IMR-90 (cell line): Measurements from ENCODE around the gene TLCD4. TPM values are rescaled to one million over a fixed set of nuclear protein-coding genes. Genes with fewer than 3 reads are reported as not detected.
A peak's percentile ranks its signal among the peaks of the same experiment; 100 is the strongest.

Source experiments
- ATAC-seq: fragments of 200-7000 bp; cut with Tn5 transposase; 2 replicates; pipeline ENCODE4 v1.9.1; 2020; ENCODE audit warnings: low read depth, mild to moderate bottlenecking, moderate library complexity
- Bru-seq: library from RNA; stranded (reverse); fragments of 400-500 nt; gene quantifications from one replicate; lab custom pipeline; 2021; lab: Mats Ljungman, UMichigan
- BruChase-seq, 2 experiments: library from RNA; stranded (reverse); fragments of 400-500 nt; gene quantifications; one replicate each; lab custom pipeline; 2021; lab: Mats Ljungman, UMichigan
- BruUV-seq: library from RNA; stranded (reverse); fragments of 400-500 nt; replicated peaks from 2 replicates; lab custom pipeline; 2021; lab: Mats Ljungman, UMichigan
- CTCF ChIA-PET: fragments of 300-600 bp; formaldehyde crosslinking; extraction: SDS; loops from one replicate; lab custom pipeline; 2021; ENCODE audit warnings: antibody characterized with exemption; lab: Yijun Ruan, JAX
- POLR2A ChIA-PET: fragments of 300-600 bp; sonication (Branson Sonifier 250); formaldehyde crosslinking; loops from one replicate; lab custom pipeline; 2022; ENCODE audit warnings: antibody characterized with exemption; ENCODE audit not compliant: unreplicated experiment; lab: Charles Lee
- DNase-seq: peaks from one replicate; pipeline ENCODE4 v3.0.0; 2013
- H2AFZ ChIP-seq: replicated peaks from 2 replicates; pipeline ENCODE3; 2013; ENCODE audit warnings: low read length, mild to moderate bottlenecking; ENCODE audit not compliant: poor library complexity
- H2AK5ac ChIP-seq: 2 replicates; pipeline ENCODE4 v1.6.1; 2013; ENCODE audit warnings: low read depth, low read length, inconsistent platforms
- H2AK9ac ChIP-seq: replicated peaks from 2 replicates; pipeline ENCODE3; 2013; ENCODE audit warnings: mild to moderate bottlenecking, low read depth, low read length, moderate library complexity; ENCODE audit not compliant: poor library complexity
- H2BK120ac ChIP-seq: 2 replicates; pipeline ENCODE4 v1.6.1; 2013; ENCODE audit warnings: low read depth, low read length, inconsistent platforms
- H2BK15ac ChIP-seq: 3 replicates; pipeline ENCODE4 v1.6.1; 2013; ENCODE audit warnings: low read depth, low read length, inconsistent platforms
- H2BK20ac ChIP-seq: 2 replicates; pipeline ENCODE4 v1.6.1; 2013; ENCODE audit warnings: low read depth, mild to moderate bottlenecking, inconsistent platforms, low read length, moderate library complexity
- H2BK5ac ChIP-seq: 2 replicates; pipeline ENCODE4 v1.6.1; 2013; ENCODE audit warnings: mild to moderate bottlenecking, low read depth, low read length, inconsistent platforms; ENCODE audit not compliant: poor library complexity, severe bottlenecking
- H3K14ac ChIP-seq: replicated peaks from 2 replicates; pipeline ENCODE4 v1.6.1; 2013; ENCODE audit warnings: low read depth, low read length, inconsistent platforms
- H3K18ac ChIP-seq: 2 replicates; pipeline ENCODE4 v1.6.1; 2013; ENCODE audit warnings: low read depth, low read length, control low read depth
- H3K23ac ChIP-seq: 2 replicates; pipeline ENCODE4 v1.6.1; 2013; ENCODE audit warnings: low read depth, low read length, inconsistent platforms
- H3K27ac ChIP-seq: 2 replicates; pipeline ENCODE4 v1.5.1; 2013; ENCODE audit warnings: mild to moderate bottlenecking, control low read depth, low read length; ENCODE audit not compliant: insufficient read depth
- H3K27me3 ChIP-seq: 2 replicates; pipeline ENCODE4 v1.6.1; 2013; ENCODE audit warnings: low read length; ENCODE audit not compliant: control insufficient read depth, insufficient read depth
- H3K36me3 ChIP-seq: 2 replicates; pipeline ENCODE4 v1.6.1; 2013; ENCODE audit warnings: low read length, mixed read lengths; ENCODE audit not compliant: control insufficient read depth, insufficient read depth
- H3K4ac ChIP-seq: 2 replicates; pipeline ENCODE4 v1.6.1; 2013; ENCODE audit warnings: low read depth, low read length, inconsistent platforms
- H3K4me1 ChIP-seq: 2 replicates; pipeline ENCODE4 v1.6.1; 2013; ENCODE audit warnings: low read length, mixed read lengths; ENCODE audit not compliant: control insufficient read depth, insufficient read depth
- H3K4me2 ChIP-seq: 2 replicates; pipeline ENCODE4 v1.6.1; 2013; ENCODE audit warnings: low read depth, mild to moderate bottlenecking, control low read depth, low read length, moderate library complexity
- H3K4me3 ChIP-seq: 2 replicates; pipeline ENCODE4 v1.5.1; 2013; ENCODE audit warnings: low read depth, mild to moderate bottlenecking, control low read depth, low read length, moderate library complexity; ENCODE audit not compliant: insufficient read depth
- H3K56ac ChIP-seq: 2 replicates; pipeline ENCODE4 v1.6.1; 2013; ENCODE audit warnings: low read length, inconsistent platforms; ENCODE audit not compliant: insufficient read depth; ENCODE audit errors: extremely low read depth
- H3K79me1 ChIP-seq, 2 experiments: 2 replicates each; pipeline ENCODE4 v1.6.1; 2013; ENCODE audit warnings: low read length in 2 of 2, inconsistent platforms in 1 of 2, low read depth in 1 of 2
- H3K9ac ChIP-seq: 2 replicates; pipeline ENCODE4 v1.6.1; 2013; ENCODE audit warnings: low read depth, low read length, control low read depth
- H3K9me1 ChIP-seq: 2 replicates; pipeline ENCODE4 v1.6.1; 2013; ENCODE audit warnings: low read length, inconsistent platforms; ENCODE audit not compliant: insufficient read depth
- H3K9me3 ChIP-seq: 2 replicates; pipeline ENCODE4 v1.6.1; 2013; ENCODE audit warnings: low read length; ENCODE audit not compliant: control insufficient read depth, insufficient read depth
- H4K20me1 ChIP-seq: 2 replicates; pipeline ENCODE4 v1.6.1; 2013; ENCODE audit warnings: low read length, inconsistent platforms; ENCODE audit not compliant: insufficient read depth
- H4K5ac ChIP-seq: 2 replicates; pipeline ENCODE4 v1.6.1; 2013; ENCODE audit warnings: mild to moderate bottlenecking, low read depth, low read length, control low read depth
- H4K8ac ChIP-seq, 2 experiments: 2 replicates each; pipeline ENCODE4 v1.6.1; 2013; ENCODE audit warnings: low read depth in 2 of 2, low read length in 2 of 2, control low read depth in 1 of 2, inconsistent platforms in 1 of 2
- H4K91ac ChIP-seq: 2 replicates; pipeline ENCODE4 v1.6.1; 2013; ENCODE audit warnings: low read depth, low read length, inconsistent platforms; ENCODE audit not compliant: insufficient read depth
- FOS ChIP-seq: fragments of 150-350 bp; IDR thresholded peaks from 2 replicates; pipeline ENCODE4 v1.6.1; 2016; ENCODE audit warnings: low read depth, low read length
- MAFK ChIP-seq: IDR thresholded peaks from 2 replicates; pipeline ENCODE4 v1.6.1; 2012; ENCODE audit warnings: low read depth, low read length, improper control_type of control experiment
- NFE2L2 ChIP-seq: fragments of 150-350 bp; IDR thresholded peaks from 2 replicates; pipeline ENCODE4 v1.6.1; 2016; ENCODE audit warnings: low read depth, mild to moderate bottlenecking, low read length
- WGBS, 2 experiments: methylation state at CpG; one replicate each; pipeline versions ENCODE4 v1.1.5 to v1.1.7; 2013; ENCODE audit warnings: missing lambda C conversion rate in 2 of 2; ENCODE audit not compliant: insufficient read length in 1 of 2; ENCODE audit errors: extremely low coverage in 2 of 2; 5-methylcytosine and 5-hydroxymethylcytosine counted together
- dilution Hi-C: fragments of 300-500 bp; cut with HindIII; formaldehyde crosslinking; loops from one replicate; pipeline ENCODE4 v1.14.3; 2018; ENCODE audit warnings: low sequenced_read_pairs; ENCODE audit not compliant: unreplicated experiment
- in situ Hi-C: fragments of 300-500 bp; cut with MboI; formaldehyde crosslinking; loops from 3 replicates; pipeline ENCODE4 v1.14.3; 2019; ENCODE audit warnings: low sequenced_read_pairs, inconsistent platforms, mixed read lengths
- intact Hi-C: fragments of 100-400 bp; cut with micrococcal nuclease; formaldehyde crosslinking; loops from 2 replicates; pipeline ENCODE4 v1.10.0; 2022
- long read RNA-seq: library from polyadenylated mRNA; unstranded; transcript quantifications from one replicate; pipeline ENCODE4 v2.0.0, GENCODE V29; 2021; ENCODE audit not compliant: unreplicated experiment
- polyA plus RNA-seq, 3 experiments: library from polyadenylated mRNA; depleted of rRNA; stranded (reverse); fragments of >200 nt; gene quantifications; 2 replicates each; pipeline ENCODE4 v1.2.3, GENCODE V29; 2012; ENCODE audit warnings: low replicate concordance in 1 of 3
- total RNA-seq: library from RNA; depleted of rRNA; stranded (reverse); fragments of >200 nt; gene quantifications from 2 replicates; pipeline ENCODE4 v1.2.3, GENCODE V29; 2012; rRNA removed

The TLCD4 gene, protein sequence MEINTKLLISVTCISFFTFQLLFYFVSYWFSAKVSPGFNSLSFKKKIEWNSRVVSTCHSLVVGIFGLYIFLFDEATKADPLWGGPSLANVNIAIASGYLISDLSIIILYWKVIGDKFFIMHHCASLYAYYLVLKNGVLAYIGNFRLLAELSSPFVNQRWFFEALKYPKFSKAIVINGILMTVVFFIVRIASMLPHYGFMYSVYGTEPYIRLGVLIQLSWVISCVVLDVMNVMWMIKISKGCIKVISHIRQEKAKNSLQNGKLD
- total RNA-seq, result 0.36 and 0.83 TPM in 2 replicates
- 0.16 and 0.22 TPM in 2 replicates for polyA plus RNA-seq (2012; rRNA removed)
- polyA plus RNA-seq (2012; cell fraction: cytosol; rRNA removed), result 0.03 and 0.04 TPM in 2 replicates
- 0.01 and 0.14 TPM in 2 replicates for polyA plus RNA-seq (2012; cell fraction: nucleus; rRNA removed; ENCODE audit: low replicate concordance)
- Bru-seq, nascent RNA, result percentile 48 among the genes with signal in this experiment
- BruChase-seq, experiment 1, labeled RNA remaining after a 6-hour chase, result percentile 72 among the genes with signal in this experiment
- percentile 73 among the genes with signal in this experiment for BruChase-seq, experiment 2, labeled RNA remaining after a 2-hour chase
- long read RNA-seq, full-length matches to known transcripts, result 8 of 8 reads
- long read RNA-seq, partial matches to known transcripts, result 0 of 8 reads
- long read RNA-seq, other reads (novel, unspliced or antisense), result 0 of 8 reads

DNA sequence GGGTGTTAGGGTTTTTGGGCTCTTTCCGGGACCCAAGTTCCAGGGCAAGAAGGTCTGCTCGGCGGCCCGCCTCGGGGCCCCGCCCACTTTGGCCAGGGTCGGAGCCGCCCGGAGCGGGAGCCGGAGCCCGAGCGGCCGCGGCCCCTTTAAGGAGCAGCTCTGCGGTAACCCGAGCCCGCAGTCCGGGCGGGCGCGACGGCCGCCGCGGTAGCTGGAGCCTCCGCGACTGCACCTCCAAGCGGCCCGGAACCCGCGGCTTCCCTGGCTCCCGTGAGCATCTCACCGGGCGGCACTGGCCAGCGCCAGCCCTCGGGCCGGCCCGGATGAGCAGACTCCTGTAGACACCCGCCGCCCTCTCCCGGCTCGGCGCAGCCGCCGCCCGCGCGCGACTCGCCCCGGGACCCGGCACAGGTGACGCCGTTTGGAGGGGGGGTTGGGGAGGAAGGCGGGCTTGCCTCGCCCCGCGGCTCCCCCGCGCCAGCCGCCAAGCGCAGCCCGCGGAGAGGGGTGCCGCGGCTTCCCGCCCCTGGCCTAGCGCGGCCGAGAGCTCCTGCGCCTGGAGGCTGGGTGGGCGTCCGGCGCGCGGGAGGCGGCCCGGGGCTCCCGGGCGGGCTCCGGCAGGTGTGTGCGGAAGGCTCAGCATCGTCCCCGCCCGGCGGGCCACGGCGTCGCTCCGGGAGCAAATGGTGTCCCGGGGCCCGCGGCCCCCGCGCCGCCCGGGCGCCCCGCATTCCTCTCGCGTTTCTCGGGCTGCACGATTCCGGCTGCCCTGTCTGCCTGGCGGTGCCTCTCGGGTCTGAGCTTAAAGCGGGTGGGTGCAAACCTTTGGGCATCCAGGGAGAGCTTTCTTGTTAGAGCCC, at the start of gene TLCD4:
Gene TLCD4 (plus strand): TSS at position 149 of the 860 bp plus-strand sequence. CDS start 26,547 bp downstream, outside the sequence.
- H3K9ac ChIP-seq, result peak within 1 kb of the TSS; percentile 16; the same call in 1 of the 2 replicates
- ChIA-PET POLR2A (no interaction called here), CTCF (interaction anchor here (0.5 to 1.6 kb wide), 5 partner anchors 9 to 116 kb away, joined by 3 to 7 read pairs (median 3); partner anchors contain the start of gene RWDD3)
- no peak within 1 kb of the TSS for H3K56ac ChIP-seq
- H4K8ac ChIP-seq, result no peak within 1 kb of the TSS
- no peaks in the 10 kb centered on the region for H3K79me1 ChIP-seq
- no peak within 1 kb of the TSS for H2AK5ac ChIP-seq
- H3K4me1 ChIP-seq, result no peaks in the 10 kb centered on the region
- no peak within 1 kb of the TSS; the same call in 1 of the 2 replicates for H3K27ac ChIP-seq
- no peak within 1 kb of the TSS for H2BK5ac ChIP-seq
- no peak within 1 kb of the TSS for H3K18ac ChIP-seq
- no peak for TF ChIP-seq NFE2L2
- TF ChIP-seq MAFK, result no peak
- TF ChIP-seq FOS, result no peak
- H2AK9ac ChIP-seq, result peak within 1 kb of the TSS; percentile 33
- intact Hi-C loops, result loop anchor here (2.0 kb wide), 1 partner anchor 115 kb away; no protein-coding TSS in a partner anchor
- peak; percentile 24 for DNase-seq
- no peaks in the 10 kb centered on the region for H4K20me1 ChIP-seq
- peak within 1 kb of the TSS; percentile 66 for H3K4me3 ChIP-seq
- no peak within 1 kb of the TSS for H2BK15ac ChIP-seq
- H3K36me3 ChIP-seq, result no peaks in the 10 kb centered on the region
- H3K14ac ChIP-seq, result no peak within 1 kb of the TSS
- H4K5ac ChIP-seq, result no peak within 1 kb of the TSS
- peak; percentile 95 for ATAC-seq
- H2AFZ ChIP-seq, result peak within 1 kb of the TSS; percentile 21
- WGBS, 2 experiments, result 0% methylated on average over 43 of the region's 108 CpGs; no CpG with 5 or more reads in 1 of the 2 experiments
- no peak within 1 kb of the TSS for H3K4ac ChIP-seq
- H3K23ac ChIP-seq, result no peak within 1 kb of the TSS
- H3K27me3 ChIP-seq, result peaks cover 31% of the 10 kb centered on the region
- no peak within 1 kb of the TSS for H4K91ac ChIP-seq
- dilution Hi-C loops, result no loop called here
- H3K9me3 ChIP-seq, result no peaks in the 10 kb centered on the region
- no peak within 1 kb of the TSS for H2BK20ac ChIP-seq
- no peak within 1 kb of the TSS for H2BK120ac ChIP-seq
- no TSS peak for BruUV-seq
- in situ Hi-C loops, result no loop called here
- peaks cover 4% of the 10 kb centered on the region; the same call in 1 of the 2 replicates for H3K9me1 ChIP-seq
- H3K4me2 ChIP-seq, result peak within 1 kb of the TSS; percentile 87
